Ureter (tissue), 1 donor: ENCODE data around the gene GPI. TPM values are rescaled to one million over a fixed set of nuclear protein-coding genes. Genes with fewer than 3 reads are reported as not detected.

Experiments
- DNase-seq: peaks from one replicate; pipeline ENCODE4 v3.0.0-alpha.2; 2020; ENCODE audit warnings: low spot score
- total RNA-seq: library from RNA; stranded (reverse); gene quantifications from one replicate; pipeline ENCODE4 v1.2.4, GENCODE V29; 2023
- donor health status: DM: yes; HTN: yes; CAD: no.

Gene GPI
- total RNA-seq, 1 donor from 2014 or later: 229 TPM

DNA sequence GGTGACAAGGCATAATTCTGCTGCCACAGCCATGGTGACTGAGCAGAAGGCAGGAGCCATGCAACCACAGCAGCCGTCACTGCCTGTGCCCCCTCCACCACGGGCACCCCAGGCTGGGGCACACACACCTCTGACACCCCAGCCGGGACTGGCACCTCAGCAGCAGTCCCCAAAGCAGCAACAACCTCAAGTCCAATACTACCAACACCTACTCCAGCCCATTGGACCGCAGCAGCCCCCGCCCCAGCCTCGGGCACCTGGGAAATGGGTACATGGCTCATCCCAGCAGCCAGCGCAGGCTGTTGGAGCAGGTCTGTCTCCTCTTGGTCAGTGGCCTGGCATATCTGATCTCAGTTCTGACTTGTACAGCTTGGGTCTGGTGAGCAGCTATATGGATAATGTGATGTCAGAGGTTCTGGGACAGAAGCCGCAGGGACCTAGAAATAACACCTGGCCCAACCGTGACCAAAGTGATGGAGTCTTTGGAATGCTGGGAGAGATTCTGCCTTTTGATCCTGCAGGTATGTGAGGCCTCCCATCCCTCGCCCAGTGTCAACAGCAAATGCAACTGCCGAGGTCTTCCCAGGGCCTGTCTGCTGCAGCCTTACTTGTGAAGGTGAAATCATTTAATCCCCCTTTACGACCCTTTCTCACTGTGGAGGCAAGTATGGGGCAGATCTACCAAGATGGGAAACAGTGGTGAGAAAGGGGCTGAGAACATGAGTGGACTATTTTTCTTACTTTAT is 22.9 kb upstream of the GPI start:
- no peak for DNase-seq

DNA sequence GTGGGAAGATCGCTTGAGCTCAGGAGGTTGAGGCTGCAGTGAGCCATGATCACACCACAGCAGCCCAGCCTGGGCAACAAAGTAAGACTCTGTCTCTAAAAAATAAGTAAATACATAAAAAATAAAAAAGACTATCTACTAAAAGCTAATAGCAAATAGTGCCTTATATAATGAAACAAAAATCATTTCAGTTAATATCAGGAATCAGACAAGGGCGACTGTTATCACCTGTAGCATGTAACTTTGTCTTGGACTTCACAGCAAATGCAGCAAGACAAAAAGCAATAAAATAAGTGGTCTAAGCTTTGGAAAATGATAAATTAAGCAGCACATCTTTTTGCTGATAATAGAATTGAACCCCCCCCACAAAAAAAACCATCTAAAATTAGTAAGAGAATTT is 21.2 kb upstream of the GPI start:
- DNase-seq: no peak

DNA sequence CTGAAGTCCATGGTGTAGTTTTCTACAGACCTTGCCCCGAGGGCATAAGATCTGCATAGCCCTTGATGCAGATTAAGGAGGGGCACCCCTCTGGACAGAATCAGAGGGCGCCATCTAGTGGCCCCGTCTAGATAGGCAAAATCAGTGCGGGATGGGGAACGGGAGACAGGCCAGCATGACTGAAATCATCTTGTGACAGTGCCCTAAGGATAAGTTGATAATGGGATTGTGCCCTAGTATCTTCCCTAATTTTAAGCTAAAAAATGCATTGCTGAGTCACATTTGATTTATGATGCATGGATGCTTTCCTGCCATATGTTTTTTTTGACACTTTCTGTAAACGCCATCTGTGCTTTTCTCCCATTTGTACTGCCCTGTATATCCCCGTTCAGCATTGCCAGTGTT is 19.0 kb upstream of the GPI start:
- no peak for DNase-seq

DNA sequence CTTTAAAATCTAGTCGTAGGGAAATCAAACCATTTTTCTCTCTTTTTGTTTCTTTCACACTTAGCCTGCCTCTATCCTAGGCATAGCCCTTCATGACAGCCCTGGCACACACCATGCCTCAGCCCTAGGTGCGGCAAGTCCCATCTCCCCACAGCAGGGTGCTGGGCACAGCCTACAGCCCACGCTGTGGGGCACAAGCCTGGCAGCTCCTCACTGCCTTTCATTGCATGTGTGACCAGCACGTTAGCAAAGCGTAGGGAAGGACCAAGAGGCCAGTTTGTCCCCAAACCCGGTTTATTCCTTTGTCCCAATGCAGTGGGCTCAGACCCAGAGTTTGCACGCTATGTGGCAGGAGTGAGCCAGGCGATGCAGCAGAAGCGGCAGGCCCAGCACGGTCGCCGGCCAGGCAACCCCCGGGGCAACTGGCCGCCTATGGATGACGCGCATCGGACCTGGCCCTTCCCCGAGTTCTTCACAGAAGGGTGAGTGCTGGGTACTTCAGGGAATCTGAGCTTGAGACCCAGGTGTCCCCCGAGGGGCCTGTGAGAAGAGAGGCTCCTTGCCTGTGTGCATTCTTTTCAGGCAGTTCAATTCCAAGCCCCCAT is 17.3 kb upstream of the GPI start:
- no peak for DNase-seq

DNA sequence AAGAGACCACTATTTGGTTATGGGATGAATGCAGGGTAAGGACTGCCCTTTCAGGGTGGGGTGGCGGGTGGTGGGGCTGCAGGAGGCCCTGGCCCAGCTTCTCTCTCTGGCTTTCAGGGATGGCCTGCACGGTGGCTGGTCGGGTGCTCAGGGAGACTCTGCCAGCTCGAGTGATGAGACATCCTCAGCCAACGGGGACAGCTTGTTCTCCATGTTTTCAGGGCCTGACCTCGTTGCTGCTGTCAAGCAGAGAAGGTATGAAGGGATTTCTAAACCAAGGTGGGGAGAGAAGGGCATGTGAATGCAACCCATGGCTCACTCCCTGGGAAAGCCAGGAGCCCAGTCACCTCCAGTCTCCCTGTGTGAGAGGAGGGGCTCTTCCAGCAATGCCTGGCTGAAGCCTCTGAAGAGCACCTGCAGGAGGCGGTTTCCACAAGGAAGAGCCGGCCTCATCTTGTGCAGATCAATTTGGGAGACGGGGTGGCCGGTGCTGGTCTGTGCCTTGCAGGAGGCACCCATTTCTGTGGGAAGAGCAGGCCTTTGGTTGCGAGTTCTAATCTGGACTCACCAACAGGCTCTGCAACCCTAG is 16.0 kb upstream of the GPI start:
- DNase-seq: no peak

DNA sequence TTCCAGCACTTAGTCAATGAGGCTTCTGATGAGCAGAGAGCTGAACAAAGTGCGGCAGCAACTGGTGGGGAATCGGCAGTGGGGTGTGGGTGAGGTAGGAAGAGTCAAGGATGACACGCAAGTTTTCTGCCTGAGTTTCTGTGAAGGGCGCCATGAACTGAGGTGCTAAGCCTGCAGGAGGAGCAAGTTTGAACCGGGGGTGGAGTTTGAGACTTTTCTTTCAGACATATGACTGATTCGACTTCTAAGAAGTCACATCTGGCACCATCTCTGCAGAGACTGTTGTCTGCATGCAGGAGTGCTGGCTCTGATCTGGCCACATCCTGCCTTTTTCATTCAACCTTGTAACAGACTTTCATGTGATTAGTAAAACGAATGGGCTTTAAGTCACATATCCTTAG is 14.8 kb upstream of the GPI start:
- DNase-seq: no peak

DNA sequence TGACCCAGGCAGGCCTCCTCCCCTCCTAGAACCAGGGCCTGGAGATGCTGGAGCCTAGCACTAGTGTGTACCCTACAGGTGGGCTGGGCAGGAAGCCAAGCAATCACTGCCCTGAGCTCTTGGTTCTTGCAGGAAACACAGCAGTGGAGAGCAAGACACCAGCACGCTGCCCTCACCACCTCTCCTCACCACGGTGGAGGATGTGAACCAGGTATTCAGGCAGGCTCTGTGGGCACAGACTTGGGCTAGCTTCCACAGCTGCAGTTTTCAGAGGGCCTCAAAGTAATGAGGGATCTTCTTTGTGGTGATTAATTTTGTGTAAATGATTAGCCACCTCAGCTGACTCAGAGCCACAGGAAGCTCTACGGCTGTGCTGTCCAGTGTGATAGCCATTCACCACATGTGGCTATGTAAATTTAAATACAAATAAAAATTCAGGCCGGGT is 13.6 kb upstream of the GPI start:
- DNase-seq: no peak

DNA sequence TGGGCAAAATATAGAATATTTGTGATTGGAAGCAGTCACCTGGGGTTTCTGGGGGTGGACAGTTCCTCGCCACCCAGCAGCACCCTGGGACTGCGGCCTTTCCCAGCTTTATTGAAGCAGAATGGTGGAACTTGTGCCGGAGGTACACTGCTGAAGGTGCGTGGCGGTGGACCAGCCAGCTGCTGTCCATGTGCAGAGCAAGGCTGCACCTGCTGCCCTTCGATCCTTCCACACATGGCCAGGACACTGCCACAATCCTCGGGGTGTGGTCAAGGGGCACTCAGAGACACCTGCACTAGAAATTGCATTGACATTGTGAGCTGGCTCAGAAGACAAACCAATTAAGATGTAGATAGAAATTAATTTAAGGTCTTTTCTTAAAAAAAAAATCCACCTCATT is 11.4 kb upstream of the GPI start:
- DNase-seq: no peak

DNA sequence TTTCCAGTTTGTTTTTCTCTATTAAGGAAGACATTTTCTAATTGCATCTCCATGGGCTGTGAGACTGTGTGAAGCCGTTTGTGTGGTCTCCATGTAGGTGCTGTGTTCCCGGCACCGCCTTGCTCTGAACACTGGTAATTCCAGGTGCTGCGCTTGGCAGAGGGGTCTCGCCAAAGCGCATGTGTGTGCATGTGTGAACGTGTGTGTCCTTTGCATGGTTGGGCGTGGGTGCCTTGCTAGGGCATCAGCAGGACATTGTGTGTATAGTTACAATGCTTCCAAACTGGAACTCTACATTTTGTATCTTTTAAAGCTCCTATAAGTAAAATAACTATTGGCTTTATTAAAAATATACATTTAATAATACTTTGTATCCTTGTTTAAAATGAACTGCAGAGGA is 9.8 kb upstream of the GPI start:
- no peak for DNase-seq

DNA sequence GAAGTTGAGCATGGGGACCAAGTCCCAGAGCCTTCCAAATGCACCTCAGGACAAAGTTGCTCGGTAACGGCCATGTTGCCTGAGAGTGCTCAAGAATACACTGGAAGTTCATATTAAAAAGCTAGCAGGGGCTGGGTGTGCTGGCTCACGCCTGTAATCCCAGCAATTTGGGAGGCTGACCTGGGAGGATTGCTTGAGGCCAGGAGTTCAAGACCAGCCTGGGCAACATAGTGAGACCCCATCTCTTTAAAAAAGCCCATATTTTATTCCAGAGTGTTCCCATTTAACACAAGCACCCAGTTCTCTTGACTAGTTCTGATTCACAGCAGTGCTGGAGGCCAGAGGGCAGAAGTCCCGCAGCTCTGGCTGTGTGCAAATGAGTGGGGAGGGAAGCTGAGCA is 8.1 kb upstream of the GPI start:
- no peak for DNase-seq

DNA sequence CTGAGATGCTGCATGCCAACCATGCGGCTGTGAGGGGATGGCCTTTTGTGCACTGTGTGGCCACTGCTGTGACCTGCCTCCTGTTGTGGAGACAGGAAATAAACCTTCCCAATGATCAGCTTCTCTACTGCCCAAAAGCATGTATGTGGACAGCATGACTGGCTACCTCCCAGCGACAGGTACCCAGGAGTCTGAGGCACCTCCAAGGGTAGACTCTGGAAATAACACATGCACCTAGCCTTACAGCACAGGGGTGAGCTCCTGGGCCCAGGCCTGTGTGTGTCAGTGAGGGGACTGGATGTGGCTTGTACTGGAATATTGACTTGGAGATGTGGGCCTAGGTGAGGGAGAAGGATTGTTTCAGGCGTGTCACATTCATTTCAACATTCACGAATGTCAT is 7.6 kb upstream of the GPI start:
- no peak for DNase-seq

DNA sequence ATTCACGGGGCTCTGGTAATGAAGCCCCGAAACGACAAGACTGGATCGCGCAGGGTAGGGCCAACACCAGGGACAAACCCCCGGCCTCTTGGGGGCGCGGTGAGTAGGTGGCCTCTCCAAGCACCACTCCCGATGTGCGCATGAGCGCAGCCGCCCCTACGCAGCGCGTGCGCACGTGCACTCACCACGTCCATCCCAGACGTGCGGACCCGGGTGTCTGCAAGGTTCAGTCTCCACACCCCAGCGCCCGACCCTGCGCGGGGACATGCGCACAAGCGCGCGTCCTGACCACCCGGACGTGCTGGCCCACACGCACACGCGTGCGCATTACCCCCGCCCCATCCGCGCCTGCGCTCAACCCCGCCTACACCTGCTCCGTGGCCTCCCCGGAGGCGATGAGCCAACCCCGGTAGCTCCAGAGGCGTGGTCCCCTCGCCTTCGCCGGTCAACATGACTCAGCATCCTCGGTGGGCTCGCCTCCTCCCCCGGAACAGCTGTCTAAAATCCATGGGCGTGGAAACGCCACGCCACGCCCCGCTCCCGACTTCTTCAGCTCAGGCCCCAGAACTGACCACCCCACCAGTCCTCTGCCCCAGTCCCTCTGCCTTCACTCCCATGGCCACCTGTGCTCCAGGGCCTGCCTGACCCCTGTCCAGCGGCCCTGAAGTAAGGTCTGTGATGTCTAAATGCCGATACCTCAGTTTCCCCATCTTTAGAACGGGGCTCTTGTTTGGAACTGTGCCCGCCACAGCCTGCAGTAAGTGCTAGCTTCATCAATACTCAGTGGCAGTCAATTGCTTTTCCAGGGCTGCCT is 5.6 kb upstream of the GPI start:
- peak; percentile 98 for DNase-seq

DNA sequence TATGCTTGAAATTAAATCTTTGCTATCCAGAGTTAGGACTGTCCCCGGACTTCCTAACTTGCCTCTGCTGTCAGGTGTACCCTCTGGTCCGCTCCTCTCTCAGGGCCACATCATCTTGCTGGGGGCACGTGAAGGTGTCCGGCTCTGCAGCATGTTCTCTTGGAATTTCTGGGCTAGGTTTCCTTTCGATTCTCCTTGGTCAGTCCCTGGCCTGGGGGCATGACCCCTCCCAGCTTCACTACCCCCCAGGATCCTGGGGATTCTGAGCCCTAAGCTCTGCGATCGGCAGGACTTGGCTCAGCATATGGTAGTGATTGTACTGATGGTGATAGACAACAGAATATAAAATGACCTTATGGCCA is 5.1 kb upstream of the GPI start:
- no peak for DNase-seq

DNA sequence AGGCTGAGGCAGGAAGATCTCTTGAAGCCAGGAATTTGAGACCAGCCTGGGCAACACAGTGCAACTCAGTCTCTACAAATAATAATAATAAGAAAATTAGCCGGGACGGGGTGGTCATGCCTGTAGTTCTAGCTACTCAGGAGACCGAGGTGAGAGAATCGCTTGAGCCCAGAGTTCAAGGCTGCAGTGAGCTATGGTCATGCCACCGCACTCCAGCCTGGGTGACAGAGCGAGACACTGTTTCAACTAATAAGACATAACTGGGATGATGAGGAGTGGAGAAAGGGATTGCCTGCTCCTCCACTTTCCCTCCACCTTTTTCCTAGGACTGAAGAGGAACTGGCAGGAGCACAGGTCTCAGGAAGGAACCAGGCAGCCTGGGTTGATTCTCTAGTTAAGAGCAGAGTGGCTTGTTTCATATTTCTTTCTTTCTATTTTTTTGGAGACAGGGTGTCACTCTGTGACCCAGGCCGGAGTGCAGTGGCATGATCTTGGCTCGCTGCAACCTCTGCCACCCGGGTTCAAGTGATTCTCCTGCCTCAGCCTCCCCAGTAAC is 4.6 kb upstream of the GPI start:
- DNase-seq: no peak

DNA sequence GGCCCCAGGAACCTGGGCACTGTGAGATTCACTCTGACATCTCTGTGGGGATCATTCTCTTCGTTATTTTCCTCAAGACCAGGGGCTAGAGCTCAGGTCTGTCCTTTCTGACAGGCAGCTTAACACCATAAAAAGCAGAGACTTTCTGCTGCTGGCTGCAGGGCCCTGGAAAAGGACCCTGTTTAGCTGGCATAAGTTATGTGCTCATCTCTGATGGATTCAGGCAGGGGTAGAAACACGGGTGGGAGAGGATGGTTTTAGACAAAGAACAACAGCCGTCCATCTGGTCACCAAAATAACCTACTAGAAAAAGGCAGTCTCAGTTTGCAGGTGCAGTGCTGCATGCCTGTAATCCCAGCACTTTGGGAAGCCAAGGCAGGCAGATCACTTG is 2.3 kb upstream of the GPI start:
- DNase-seq: no peak

DNA sequence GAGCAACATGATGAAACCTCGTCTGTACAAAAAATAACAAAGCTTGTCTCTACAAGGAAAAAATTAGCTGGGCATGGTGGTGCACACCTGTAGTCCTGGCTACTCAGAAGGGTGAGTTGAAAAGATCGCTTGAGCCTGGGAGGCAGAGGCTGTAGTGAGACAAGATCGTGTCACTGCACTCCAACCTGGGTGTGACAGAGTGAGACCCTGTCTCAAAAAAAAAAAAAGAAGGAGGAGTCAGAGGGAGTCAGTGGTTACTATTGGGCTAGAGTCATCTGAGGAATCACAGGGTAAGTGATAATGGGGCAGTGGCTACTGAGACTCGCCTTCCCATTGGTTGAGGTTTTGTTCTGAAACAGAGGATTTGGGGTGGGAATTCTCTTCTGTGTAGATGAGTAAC is 1.9 kb upstream of the GPI start:
- no peak for DNase-seq

DNA sequence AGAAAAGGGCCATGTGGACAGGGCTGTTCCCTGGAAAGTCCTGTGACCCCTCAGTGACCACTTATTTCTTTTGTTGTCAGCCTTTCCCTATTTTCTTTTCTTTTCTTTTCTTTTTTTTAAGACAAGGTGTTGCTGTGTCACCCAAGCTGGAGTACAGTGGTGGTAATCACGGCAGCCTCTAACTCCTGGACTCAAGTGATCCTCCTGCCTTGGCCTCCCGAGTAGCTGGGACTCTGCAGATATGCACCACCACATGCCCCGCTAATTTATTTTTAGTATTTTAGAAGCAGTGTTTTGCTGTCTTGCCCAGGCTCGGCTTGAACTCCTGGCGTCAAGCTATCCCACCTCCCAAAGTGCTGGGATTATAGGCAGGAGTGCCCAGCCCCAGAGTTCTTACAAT is 1.1 kb upstream of the GPI start:
- DNase-seq: no peak

DNA sequence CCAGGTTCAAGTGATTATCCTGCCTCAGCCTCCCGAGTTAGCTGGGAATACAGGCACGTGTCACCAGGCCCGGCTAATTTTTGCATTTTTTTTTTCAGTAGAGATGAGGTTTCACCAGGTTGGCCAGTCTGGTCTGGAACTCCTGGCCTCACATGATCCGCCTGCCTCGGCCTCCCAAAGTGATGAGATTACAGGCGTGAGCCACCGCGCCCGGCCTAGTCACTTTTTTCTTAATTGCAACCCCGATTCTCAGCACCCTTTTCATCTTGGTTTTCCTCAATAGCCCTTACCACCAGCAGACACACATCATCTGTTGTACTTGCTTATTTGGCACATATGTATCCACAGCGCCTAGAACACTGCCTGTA is 550 bp upstream of the GPI start:
- DNase-seq: no peak

DNA sequence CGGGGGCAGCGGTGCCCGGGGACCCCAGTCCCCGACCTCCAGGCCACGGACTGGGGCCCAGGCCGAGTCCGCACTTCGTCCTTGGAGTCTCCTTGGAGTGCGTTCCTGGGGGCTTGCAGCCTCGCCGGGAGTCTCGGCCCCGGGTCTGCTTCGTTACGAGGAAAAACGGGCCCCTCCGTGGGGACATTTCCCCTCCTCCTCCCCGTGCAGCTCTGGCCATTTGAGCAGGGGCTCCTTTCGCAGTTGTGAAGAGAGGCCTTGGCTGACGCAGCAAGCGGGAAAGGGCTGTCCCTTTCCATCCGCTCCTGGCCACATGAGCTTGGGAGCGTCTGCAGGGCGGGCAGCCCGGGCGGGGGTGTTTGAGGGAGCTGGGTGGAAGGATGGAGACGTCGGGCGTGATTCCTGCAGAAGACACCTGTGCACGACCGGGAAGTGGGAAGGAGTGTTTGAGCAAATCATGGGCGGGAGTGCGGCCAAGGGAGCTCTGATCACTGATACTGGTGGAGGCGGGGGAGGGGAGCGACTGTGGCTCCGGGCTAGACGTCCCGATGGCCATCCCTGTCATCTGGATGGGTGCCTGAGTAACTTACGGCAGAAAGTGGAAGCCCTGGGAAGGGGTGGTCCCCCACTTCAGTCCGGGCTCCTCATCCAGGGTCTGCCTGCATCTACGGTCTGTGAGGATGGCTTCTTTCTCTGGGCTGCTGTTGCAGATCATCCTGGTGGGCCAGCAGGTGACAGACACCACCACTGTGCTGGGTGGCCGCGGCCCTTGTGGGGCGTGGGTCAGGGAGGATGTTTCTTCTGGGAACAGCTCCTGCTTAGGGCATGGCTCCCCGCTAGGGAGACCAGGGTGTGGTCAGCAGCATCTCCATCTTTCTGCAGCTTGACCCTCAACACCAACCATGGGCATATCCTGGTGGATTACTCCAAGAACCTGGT is 736 bp downstream of the GPI start:
- DNase-seq: peak; percentile 62

DNA sequence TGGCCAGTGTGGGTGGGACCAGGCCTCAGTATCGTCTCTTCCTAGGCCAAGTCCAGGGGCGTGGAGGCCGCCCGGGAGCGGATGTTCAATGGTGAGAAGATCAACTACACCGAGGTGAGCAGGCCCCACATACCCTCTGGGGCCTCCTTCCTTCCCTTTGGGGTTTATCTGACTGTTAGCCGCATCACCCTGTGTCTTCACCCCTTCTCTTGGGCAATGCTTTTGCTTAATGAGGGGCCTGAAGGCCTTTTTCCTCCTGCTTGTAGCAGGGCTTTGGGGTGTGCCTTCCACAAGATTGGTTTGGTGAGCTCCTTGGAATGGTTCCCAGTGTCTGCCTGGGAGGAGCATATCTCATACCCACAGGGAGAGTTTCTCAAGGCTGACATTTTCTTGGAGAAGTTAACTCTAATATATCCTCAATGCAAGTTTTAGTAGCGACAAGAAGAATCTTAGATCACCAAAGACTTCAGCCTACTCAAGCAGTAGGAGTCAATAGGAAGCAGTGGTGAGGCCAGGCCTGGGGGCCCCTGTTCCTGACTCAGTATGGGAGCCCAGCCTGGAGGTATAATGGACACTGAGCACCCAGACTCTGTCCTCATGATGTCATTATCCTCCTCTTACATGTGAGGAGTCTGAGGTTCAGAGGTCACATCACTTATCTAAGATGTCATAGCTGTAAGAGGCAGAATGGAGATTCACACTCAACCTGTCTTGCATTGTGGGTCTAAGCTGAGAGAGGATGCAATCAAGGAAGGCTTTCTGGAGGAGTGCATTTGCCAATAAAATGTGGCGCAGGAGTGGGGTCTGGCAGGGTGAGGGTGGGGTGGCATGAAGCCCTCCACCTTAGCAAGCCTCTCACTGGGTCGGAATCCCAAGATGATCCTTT is 2.0 kb downstream of the GPI start:
- no peak for DNase-seq
